Caco-2 (cell line): ENCODE data around the gene TEX19. TPM values are rescaled to one million over a fixed set of nuclear protein-coding genes. Genes with fewer than 3 reads are reported as not detected.
A peak's percentile ranks its signal among the peaks of the same experiment; 100 is the strongest.

Experiments used
- BruUV-seq: library from RNA; stranded (reverse); fragments of 400-500 nt; replicated peaks from 2 replicates; lab custom pipeline; 2021; lab: Mats Ljungman, UMichigan
- CTCF ChIA-PET: fragments of 300-600 bp; sonication (Branson Sonifier 250); formaldehyde crosslinking; loops from one replicate; lab custom pipeline; 2022; ENCODE audit warnings: antibody characterized with exemption; lab: Charles Lee
- POLR2A ChIA-PET: fragments of 300-600 bp; sonication (Branson Sonifier 250); formaldehyde crosslinking; loops from one replicate; lab custom pipeline; 2022; ENCODE audit warnings: antibody characterized with exemption; lab: Charles Lee
- DNase-seq, 2 experiments: peaks; one replicate each; pipeline versions ENCODE4 v3.0.0 to v3.0.0-alpha.2; 2020 to 2022
- H3K27me3 ChIP-seq: replicated peaks from 2 replicates; pipeline ENCODE4 v1.6.0; 2011; ENCODE audit warnings: low read length; ENCODE audit not compliant: control insufficient read depth, insufficient read depth
- H3K36me3 ChIP-seq: 2 replicates; pipeline ENCODE4 v1.5.1; 2011; ENCODE audit warnings: low read length; ENCODE audit not compliant: control insufficient read depth, insufficient read depth
- H3K4me1 ChIP-seq: fragments of 250-450 bp; sonication (Bioruptor Pico); 2 replicates; pipeline ENCODE4 v1.5.1; 2020; ENCODE audit warnings: mild to moderate bottlenecking
- H3K4me3 ChIP-seq: 2 replicates; pipeline ENCODE4 v1.5.1; 2011; ENCODE audit warnings: low read depth, mild to moderate bottlenecking, control low read depth, low read length
- H3K9me3 ChIP-seq: fragments of 250-450 bp; sonication (Bioruptor Pico); 2 replicates; pipeline ENCODE4 v1.5.1; 2020; ENCODE audit warnings: mild to moderate bottlenecking, moderate library complexity
- H3K27ac Mint-ChIP-seq: one replicate; pipeline ENCODE4 v1.8.0; 2022; ENCODE audit warnings: mixed read lengths; ENCODE audit not compliant: unreplicated experiment
- H3K27me3 Mint-ChIP-seq: one replicate; pipeline ENCODE4 v1.8.0; 2022; ENCODE audit warnings: mixed read lengths; ENCODE audit not compliant: insufficient read depth, unreplicated experiment
- H3K36me3 Mint-ChIP-seq: one replicate; pipeline ENCODE4 v1.8.0; 2022; ENCODE audit warnings: mild to moderate bottlenecking, mixed read lengths; ENCODE audit not compliant: insufficient read depth, unreplicated experiment
- H3K4me1 Mint-ChIP-seq: one replicate; pipeline ENCODE4 v1.8.0; 2022; ENCODE audit warnings: low read depth, mixed read lengths; ENCODE audit not compliant: unreplicated experiment
- H3K4me3 Mint-ChIP-seq: one replicate; pipeline ENCODE4 v1.8.0; 2022; ENCODE audit warnings: mild to moderate bottlenecking, moderate library complexity, mixed read lengths; ENCODE audit not compliant: unreplicated experiment
- H3K9me3 Mint-ChIP-seq: one replicate; pipeline ENCODE4 v1.8.0; 2022; ENCODE audit warnings: mixed read lengths; ENCODE audit not compliant: unreplicated experiment
- intact Hi-C: fragments of 100-400 bp; cut with micrococcal nuclease; formaldehyde crosslinking; loops from one replicate; pipeline ENCODE4 v1.10.0; 2022; ENCODE audit not compliant: unreplicated experiment
- total RNA-seq: library from RNA; stranded (reverse); gene quantifications from 2 replicates; pipeline ENCODE4 v1.2.3, GENCODE V29; 2022
- TF ChIP-seq, protein P1 (sequence below), 2 experiments: fragments of 200-600 bp in 1 of 2; IDR thresholded peaks; 1 replicate in 1 of 2; 2 replicates in 1 of 2; pipeline versions ENCODE4 v1.5.1 to v1.8.0; 2011 to 2022; ENCODE audit warnings: antibody characterized with exemption in 1 of 2, control low read depth in 1 of 2, inconsistent platforms in 1 of 2, low read depth in 1 of 2, low read length in 1 of 2, mild to moderate bottlenecking in 1 of 2, moderate library complexity in 1 of 2; ENCODE audit not compliant: insufficient read depth in 1 of 2, severe bottlenecking in 1 of 2, unreplicated experiment in 1 of 2

Gene TEX19
- total RNA-seq, 1 experiment from 2014 or later: 4.2 TPM

DNA sequence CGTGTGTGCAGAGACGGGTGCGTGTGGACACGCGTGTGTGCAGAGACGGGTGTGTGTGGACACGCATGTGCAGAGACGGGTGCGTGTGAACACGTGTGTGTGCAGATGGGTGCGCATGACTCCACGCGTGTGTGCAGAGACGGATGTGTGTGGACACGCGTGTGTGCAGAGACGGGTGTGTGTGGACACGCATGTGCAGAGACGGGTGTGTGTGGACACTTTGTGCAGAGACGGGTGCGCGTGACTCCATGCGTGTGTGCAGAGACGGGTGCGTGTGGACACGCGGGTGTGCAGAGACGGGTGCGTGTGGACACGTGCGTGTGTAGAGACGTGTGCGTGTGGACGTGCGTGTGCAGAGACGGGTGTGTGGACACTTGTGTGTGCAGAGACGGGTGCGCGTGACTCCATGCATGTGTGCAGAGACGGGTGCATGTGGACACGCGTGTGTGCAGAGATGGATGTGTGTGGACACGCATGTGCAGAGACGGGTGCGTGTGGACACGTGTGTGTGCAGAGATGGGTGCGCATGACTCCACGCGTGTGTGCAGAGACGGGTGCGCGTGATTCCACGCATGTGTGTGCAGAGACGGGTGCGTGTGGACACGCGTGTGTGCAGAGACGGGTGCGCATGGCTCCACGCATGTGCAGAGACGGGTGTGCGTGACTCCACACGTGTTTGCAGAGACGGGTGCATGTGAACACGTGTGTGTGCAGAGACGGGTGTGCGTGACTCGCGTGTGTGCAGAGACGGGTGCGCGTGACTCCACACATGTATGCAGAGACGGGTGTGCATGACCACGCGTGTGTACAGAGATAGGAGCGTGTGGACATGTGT is 40.1 kb upstream of the TEX19 start:
- intact Hi-C loops: no loop called here
- BruUV-seq: no TSS peak
- H3K4me3 Mint-ChIP-seq: no peak overlapping the region
- ChIA-PET CTCF (no interaction called here), POLR2A (no interaction called here)
- no peaks in the 10 kb centered on the region for H3K4me1 Mint-ChIP-seq
- no peaks in the 10 kb centered on the region for H3K36me3 ChIP-seq
- no peak overlapping the region for H3K4me3 ChIP-seq
- TF ChIP-seq, protein P1, sequence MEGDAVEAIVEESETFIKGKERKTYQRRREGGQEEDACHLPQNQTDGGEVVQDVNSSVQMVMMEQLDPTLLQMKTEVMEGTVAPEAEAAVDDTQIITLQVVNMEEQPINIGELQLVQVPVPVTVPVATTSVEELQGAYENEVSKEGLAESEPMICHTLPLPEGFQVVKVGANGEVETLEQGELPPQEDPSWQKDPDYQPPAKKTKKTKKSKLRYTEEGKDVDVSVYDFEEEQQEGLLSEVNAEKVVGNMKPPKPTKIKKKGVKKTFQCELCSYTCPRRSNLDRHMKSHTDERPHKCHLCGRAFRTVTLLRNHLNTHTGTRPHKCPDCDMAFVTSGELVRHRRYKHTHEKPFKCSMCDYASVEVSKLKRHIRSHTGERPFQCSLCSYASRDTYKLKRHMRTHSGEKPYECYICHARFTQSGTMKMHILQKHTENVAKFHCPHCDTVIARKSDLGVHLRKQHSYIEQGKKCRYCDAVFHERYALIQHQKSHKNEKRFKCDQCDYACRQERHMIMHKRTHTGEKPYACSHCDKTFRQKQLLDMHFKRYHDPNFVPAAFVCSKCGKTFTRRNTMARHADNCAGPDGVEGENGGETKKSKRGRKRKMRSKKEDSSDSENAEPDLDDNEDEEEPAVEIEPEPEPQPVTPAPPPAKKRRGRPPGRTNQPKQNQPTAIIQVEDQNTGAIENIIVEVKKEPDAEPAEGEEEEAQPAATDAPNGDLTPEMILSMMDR (IDR thresholded peaks at IDR 0.05; ENCODE audit: insufficient read depth in 1 of 2, low read depth in 1 of 2, low read length in 1 of 2, severe bottlenecking in 1 of 2, unreplicated experiment in 1 of 2): no peak
- H3K27me3 ChIP-seq: no peaks in the 10 kb centered on the region
- H3K27ac Mint-ChIP-seq: no peak overlapping the region
- H3K9me3 Mint-ChIP-seq: no peaks in the 10 kb centered on the region
- no peaks in the 10 kb centered on the region for H3K36me3 Mint-ChIP-seq
- no peaks in the 10 kb centered on the region for H3K27me3 Mint-ChIP-seq
- no peak for DNase-seq
- peaks cover 9% of the 10 kb centered on the region; the same call in 1 of the 2 replicates for H3K4me1 ChIP-seq
- H3K9me3 ChIP-seq: no peaks in the 10 kb centered on the region

DNA sequence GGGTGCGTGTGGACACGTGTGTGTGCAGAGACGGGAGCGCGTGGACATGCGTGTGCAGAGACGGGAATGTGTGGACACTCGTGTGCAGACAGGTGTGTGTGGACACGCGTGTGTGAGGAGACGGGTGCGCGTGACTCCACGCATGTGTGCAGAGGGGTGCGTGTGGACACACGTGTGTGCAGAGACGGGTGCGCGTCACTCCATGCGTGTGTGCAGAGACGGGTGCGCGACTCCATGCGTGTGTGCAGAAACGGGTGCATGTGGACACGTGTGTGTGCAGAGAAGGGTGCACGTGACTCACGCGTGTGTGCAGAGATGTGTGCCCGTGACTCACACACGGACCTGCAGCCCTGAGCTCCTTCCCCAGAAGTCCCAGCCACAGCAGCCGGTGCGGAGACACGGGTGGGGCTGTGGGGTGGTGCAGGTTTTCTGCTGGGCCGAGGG is 39.4 kb upstream of the TEX19 start:
- H3K27me3 Mint-ChIP-seq: no peaks in the 10 kb centered on the region
- DNase-seq: no peak
- no peak overlapping the region for H3K27ac Mint-ChIP-seq
- intact Hi-C loops: no loop called here
- ChIA-PET POLR2A (no interaction called here), CTCF (no interaction called here)
- H3K4me3 Mint-ChIP-seq: peak overlapping the region; percentile 76
- peaks cover 9% of the 10 kb centered on the region; the same call in 1 of the 2 replicates for H3K4me1 ChIP-seq
- no TSS peak for BruUV-seq
- no peaks in the 10 kb centered on the region for H3K9me3 Mint-ChIP-seq
- TF ChIP-seq, protein P1 (IDR thresholded peaks at IDR 0.05; ENCODE audit: insufficient read depth in 1 of 2, low read depth in 1 of 2, low read length in 1 of 2, severe bottlenecking in 1 of 2, unreplicated experiment in 1 of 2): no peak
- H3K9me3 ChIP-seq: no peaks in the 10 kb centered on the region
- H3K36me3 Mint-ChIP-seq: no peaks in the 10 kb centered on the region
- H3K4me3 ChIP-seq: no peak overlapping the region
- H3K4me1 Mint-ChIP-seq: no peaks in the 10 kb centered on the region
- H3K36me3 ChIP-seq: no peaks in the 10 kb centered on the region
- no peaks in the 10 kb centered on the region for H3K27me3 ChIP-seq

DNA sequence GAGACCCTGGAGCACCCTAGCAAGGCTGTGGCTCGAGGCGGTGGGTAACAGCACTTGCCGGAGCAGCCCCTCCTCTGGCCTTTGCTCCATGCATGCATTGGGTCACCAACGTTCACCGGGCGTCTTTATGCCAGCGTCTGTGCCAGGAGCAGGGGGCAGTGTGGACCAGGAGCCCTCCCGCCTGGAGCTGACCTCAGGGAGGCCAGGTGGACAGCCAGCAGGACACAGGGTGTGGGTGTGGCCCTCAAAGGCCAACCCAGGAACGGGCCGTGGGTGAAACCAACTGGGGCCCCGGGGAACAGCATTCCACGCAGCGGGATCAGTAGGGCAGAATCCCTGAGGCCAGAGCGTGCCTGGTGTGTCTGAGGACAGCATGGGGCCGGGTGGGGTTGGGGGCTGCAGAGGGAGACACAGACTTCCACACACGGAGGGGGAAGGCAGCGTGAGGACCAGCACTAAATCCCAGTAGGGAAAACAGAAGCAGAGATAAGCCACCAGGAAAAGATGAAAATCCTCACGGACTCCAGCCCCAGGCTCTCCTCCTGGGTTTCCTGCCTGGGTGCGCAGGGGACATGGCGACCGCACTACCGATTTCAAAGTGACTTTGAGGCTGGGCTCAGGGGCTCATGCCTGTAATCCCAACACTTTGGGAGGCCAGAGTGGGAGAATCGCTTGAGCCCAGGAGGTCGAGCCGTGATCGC is 38.8 kb upstream of the TEX19 start:
- no peak overlapping the region for H3K27ac Mint-ChIP-seq
- no peaks in the 10 kb centered on the region for H3K4me1 Mint-ChIP-seq
- Histone ChIP-seq H3K4me1 (peaks cover 11% of the 10 kb centered on the region), H3K36me3 (no peaks in the 10 kb centered on the region), H3K9me3 (no peaks in the 10 kb centered on the region), H3K27me3 (no peaks in the 10 kb centered on the region), H3K4me3 (peak overlapping the region; percentile 48)
- no peaks in the 10 kb centered on the region for H3K27me3 Mint-ChIP-seq
- ChIA-PET CTCF (no interaction called here), POLR2A (no interaction called here)
- no TSS peak for BruUV-seq
- intact Hi-C loops: no loop called here
- TF ChIP-seq, protein P1 (IDR thresholded peaks at IDR 0.05; ENCODE audit: insufficient read depth in 1 of 2, low read depth in 1 of 2, low read length in 1 of 2, severe bottlenecking in 1 of 2, unreplicated experiment in 1 of 2): no peak
- DNase-seq: peak in 1 of 2 experiments; percentile 45
- no peaks in the 10 kb centered on the region for H3K9me3 Mint-ChIP-seq
- peak overlapping the region; percentile 76 for H3K4me3 Mint-ChIP-seq
- no peaks in the 10 kb centered on the region for H3K36me3 Mint-ChIP-seq
